Globus pallidus (tissue), 1 donor: Measurements from ENCODE around the gene CYB5D1.

Experiments used
- DNase-seq: peaks from one replicate; pipeline ENCODE4 v3.0.0-alpha.2; 2015; ENCODE audit warnings: low spot score

The CYB5D1 gene

DNA sequence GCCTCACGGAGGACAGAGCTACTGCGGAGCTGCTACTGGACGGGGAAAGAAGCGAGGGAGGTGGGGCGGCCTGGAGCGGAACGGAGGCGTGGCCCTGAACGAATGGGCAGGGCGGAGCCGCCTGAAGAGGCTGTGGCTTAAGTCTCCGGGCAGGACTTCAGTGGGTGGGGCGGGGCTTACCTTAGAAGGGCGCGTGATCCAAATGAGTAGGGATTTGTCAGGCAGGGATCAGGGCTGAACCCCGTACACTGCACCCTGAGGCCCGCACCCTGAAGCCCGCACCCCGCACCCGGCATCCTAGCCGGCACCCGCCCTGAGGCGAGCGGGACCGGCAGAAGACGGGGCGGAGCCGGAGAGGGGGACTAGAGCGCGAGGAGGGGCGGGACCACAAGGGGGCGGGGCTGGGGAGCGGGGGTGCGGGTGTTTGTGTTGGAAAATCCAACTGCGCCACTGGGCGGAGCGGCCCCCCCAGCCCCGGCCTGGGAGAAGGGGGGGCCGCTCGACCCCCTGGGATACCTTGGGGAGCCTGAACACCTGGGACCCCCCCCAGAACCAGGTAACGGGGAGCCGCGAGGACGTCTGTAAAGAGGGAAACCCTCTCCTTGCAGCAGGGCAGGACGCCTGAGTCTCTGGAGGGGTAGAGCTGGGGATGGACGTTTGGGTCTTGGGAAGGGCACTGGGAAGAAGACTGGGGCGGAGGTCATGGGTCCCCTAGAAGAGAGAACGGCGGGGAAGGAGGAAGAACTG lies 23.8 kb upstream of the CYB5D1 start, which contains the start of gene KDM6B:
TSS of gene KDM6B (plus strand) at position 423 of the 747 bp plus-strand sequence. CDS start 11,338 bp downstream, outside the sequence.
- DNase-seq = peak; percentile 86

DNA sequence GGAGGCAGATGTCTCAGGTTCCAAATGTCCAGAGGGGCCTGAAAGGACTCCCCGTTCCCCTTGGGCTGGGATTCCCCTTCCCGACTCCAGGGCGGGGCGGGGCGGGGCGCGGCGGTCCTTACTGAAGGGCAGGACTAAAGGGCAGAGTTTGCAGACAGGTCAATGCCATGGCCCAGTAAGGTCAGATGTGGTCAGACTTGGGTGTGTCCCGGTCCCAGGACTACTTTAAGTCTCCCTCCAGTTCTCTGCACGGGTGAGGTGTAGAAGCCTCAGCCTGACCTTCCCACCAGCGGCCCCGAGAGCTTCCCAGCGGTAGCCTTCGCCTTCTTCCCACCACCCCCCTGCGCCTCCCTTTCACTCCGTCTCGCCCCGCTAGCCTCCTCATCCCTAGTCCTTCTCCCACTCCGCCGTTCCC lies 23.3 kb upstream of the CYB5D1 start:
- DNase-seq = no peak

DNA sequence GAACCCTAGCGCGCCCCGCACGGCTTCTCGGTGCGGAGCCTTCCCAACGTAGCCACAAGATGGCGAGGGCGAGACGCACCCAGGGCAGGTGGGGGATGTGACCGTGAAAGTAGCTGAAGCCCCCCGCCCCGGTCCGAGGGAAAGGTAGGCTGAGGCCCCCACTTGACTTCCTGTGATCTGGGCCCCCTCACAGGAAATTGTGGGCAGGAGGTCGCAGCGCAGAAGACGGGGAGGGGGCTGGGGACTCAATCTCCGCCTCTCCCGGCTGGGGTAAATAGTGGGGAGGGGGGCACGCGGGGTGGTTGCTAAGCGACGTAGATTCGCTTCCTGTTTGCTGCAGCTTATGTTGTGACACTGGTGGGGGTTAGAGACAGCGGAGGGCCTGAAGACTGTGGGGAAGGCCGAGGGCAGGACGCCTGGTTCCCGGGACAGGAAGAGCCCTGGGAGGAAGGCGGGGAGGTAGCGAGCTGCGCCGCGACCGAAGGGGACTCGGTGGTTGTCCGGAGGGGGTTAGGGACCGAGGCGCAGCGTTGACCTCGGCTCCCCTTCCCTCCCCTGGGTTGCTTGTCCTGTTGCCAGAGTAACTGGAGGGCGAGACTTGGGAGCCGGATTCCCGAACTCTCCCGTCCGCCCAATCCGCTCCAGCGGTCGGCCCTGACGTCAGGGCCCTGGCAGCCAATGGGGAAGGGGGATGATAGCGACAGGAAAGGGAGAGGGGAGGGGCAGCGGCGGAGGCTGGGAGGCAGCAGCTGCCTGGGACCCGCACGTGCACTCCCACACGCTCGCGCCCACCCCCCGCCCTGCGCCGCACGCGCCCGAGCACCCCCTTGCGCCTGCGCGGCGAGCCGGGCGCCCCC lies 22.6 kb upstream of the CYB5D1 start:
- DNase-seq = peak; percentile 98

DNA sequence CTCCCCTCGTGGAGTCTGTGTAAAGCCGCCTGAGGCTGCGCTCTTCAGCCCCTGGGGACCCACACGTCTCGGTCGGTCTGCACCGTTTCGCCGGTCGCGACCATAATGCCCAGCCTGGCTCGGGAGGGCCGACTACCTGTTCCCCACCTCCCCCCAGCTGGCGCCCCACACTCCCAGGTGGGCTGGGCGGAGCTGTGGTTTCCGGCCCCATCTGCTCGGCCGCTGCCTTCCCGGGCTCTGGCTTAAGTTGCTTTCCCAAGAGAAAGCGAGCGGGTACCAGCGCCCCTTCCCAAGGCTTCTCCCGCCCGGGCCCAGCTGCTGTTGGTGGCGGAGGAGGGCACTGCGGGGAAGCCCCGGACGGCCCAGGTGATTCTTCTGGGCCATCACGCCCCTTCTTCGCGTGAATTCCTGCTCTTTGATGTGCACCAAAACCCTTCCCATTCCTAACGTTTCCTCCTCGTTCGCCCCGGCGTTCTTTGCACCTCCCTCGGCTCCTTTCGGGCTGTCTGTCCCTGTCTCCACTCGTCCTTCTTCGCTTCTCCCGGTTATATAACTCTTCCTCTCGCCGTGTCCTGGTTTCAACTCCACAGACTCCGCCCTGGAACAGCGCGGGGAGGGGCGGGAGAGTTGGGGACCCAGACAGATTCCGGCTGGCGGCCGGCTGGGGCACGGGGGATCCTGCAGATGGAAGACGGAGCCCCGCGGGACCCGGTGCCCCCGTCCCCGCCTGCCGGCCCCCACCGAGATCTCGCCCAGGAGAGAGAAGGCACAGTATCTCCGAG lies 21.8 kb upstream of the CYB5D1 start:
- DNase-seq = peak; percentile 74

DNA sequence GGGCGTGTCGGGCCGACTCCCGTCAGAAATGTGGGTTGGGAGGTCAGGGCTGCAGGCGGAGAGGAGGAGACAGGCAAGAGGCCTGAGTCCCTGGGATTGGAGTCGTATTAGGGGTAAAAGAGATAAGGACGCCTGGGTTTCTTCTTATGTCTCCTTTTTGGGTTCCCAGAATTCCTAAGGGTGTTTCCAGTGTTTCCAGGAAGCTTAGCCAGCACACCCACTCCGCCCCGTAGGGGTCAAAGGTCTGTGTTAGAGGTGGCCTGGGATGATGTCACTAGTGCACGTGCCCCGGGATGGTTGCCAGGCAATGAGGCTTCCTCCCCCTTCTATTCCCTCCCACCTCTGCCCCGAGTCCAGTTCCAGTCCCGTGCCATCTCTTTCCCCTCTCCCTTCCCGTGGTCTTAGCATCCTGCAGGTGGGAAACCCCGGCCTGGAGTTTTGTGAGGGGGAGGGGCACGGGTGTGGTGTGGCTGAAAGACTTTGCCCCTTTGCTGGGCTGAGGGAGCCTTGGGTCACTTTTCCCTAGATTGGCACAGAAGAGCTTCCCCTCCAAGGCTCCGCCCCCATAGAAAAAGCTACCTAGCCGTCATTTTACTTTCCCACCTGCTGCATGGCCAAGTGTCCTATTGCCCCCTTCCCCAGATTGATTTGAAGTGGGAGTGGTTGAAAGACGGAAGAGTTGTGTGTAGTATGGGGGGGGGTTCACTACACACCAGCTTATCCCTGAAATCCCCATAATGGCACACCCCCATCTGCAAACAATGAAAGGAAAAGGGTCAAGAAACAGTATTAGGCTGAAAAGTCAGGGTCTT lies 21.0 kb upstream of the CYB5D1 start:
- peak; percentile 56 for DNase-seq

DNA sequence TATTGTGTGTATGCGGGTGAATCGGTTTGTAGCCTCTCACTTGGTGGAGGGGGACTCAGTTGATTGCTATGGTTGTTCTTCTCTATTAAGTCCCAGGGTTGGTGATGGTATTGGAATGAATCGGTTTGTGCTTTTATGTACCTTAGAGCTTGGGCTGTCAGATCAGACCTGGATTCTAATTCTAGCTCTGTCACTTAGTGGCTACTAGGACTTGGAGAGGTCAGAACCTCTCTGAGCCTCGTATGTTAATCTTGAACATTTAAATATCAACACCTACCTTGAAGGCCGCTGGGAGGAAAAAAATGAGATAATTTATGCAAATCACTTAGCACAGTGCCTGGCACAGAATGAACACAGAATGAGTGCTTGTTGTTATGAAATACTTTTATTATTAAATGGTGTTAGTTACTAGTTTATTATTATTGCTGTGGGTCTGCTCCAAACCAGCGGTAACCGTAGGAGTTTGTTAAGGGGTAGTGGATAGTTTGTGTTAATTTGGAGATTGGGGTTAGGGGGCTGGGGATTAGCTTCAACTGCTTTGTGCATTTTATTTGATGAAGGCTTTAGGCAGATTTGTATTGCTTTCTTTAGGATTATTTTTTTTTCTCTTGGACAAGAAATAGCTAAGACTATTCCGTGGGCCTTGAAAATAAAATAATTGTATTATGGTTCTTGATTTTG lies 20.3 kb upstream of the CYB5D1 start:
- DNase-seq = no peak

DNA sequence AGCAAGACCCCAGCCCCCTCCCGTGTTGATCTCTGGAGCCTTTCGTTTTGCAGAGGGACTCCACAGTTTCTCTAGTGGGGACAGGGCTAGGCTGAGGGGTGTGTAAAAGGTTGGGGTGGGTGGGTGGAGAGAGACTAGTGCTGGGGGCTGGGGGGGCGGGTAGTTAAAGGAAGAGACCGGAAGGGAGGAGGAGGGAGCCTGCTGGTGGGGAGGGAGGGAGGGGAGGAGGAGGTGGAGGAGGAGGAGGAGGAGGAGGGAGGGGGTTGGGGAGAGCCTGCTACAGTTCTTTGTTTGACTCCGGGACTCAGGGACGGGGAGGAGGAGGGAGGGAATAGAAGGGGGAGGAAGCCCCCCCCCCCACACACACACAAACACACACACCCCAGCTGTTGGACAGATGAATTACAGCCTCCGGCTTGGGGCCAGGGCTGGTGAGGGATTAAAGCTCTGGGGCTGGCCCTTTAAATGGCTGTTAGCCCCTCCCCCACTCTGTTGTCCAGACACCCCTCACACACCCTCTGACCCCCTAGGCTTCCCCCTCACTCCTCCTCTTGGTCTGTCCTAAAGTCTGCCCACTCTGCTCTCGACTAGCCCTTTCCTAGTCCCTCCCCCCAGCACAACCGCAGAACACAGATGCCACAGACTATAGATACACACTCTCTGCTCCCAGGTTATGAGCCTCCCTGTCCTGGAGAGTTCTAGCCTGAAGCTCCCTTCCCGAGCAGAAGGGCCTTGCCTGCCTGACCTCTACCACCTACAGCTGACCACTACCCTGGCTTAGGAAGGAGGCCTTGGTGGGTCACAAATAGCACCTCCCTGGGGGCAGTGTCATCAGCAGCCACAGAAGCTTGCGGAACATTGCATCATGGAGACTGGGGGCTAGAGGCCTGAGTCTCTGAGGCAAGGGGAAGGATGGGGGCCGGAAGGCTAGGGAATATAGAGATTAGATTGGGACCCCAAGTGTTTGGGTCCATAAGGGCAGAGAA lies 19.4 kb upstream of the CYB5D1 start:
- DNase-seq = peak; percentile 73

DNA sequence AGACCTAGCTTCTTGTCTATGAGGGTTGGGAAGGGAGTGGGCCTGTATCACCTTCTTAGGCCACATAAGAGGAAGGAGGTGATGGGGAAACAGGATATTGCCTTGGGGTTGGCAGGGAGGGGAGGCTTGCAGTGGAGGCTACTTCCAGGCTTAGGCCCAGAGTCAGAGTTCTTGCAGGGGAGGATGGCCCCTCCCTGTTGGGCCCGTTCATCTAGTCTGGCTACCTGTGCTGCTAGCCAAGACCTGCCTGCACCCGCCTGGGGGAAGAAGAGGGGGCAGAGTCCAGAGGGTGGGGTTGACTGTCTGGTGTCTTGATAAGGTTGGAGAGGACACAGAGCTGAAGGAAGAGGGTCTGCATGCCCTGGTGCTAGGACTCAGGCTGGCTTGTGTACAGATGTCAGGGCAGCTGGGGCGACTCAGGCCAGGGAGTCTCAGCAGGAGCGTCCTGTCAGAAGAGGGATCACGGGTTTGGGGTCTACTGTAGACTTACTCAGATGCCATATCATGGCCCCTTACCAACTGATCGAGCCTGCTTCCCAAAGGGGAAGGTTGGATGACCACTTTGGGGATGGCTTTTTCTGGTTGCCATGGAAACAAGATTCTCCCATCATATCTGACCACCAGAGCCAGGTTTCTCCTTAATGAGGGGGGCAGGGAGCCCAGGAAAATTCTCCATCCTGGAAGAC lies 18.5 kb upstream of the CYB5D1 start:
- no peak for DNase-seq

DNA sequence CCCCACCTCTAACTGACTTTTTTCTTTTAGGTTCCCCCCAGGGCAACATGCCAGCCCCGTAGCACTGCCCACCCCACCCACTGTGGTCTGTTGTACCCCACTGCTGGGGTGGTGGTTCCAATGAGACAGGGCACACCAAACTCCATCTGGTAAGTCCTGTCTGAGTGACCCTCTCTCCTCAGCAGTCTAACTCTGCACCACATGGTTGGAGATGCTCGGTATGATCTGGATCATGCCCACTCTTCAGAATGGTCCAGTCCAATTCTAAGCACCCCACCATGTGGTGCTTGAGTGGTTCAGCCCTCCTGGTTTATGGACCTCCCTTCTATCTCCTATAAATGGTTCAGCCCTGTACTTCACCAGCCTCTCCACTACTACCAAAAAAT lies 17.9 kb upstream of the CYB5D1 start:
- no peak for DNase-seq

DNA sequence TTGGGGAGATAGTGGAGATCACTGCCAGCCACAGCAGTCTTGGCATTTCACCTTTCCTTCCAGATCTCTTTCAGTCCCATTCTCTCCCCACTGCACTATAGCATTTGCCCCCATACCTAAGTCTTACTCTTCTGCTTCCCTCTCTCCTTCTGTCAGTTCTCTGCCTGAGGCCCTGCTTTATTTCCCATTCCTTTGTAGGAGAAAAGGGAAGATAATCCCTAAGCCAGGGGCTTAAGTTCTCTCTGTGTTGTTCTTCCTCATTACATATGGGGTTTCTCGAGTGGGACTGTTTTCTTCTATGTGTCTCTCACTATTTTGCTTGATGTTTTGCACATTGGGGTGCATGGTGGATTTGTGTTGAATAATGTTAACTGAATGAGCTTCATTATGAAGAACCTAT lies 17.4 kb upstream of the CYB5D1 start:
- no peak for DNase-seq

DNA sequence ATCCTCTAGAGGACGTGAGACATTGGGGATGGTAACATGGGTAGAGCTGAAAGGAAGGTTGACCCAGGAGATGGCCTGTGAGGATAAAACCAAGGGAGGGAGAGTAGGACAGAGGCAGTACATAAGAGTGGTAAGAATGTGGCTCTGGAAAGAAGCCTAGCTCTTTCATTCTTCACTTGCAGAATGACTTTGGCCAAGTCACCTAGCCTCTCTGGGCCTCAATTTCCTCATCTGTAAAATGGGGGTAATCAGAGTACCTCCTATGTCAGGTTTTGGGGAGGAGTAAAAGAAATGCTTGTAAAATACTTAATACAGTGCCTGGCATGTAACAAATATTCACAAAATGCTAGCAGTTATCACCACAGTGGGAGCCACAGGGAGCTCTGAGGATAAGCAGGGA lies 16.9 kb upstream of the CYB5D1 start:
- no peak for DNase-seq

DNA sequence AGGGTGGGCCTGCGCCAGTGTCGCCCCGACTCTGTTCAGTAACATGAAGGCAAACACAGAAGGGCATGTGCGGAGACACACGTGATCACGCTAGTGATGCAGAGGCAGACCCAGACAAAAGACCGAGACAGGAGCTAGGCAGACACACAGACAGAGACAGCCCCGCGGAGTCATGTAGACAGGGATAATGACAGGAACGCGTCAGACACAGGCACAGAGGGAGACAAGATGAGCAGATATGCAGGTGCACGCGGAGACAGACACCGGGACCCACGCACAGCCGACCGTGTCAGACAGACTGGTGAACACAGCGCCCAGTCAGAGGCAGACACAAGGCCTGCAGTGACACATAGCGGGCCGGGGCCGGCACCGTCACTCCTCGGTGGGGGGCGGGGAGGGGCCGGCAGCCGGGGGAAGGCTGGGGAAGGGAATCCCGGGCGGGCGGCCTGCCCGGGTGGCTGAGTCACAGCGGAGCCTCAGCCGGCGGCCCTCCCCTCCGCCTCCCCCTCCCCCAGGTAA lies 16.3 kb upstream of the CYB5D1 start:
- peak; percentile 89 for DNase-seq

DNA sequence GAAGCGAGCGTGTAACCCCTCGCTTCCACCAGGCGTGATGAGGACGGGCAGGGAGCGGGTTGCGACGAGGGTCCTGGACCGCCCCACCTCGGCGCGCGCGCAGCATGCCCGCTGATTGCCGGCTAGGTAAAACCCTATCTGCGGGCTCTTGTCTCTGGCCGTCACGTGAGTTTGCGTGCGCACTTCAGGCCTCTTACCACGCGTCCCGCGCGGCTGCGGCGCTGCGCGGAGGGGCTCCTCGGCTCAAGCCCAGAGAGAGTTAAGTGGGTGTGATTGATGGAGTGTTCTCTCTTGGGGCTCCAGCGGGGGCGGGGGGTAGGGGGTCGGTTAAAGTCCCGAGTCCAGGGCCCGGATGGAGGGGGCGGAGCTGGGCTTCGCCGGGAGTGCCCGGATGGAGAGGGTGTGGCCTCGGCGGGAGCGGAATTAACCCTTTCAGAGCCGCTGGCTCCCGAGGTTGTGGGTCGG lies 15.9 kb upstream of the CYB5D1 start:
- DNase-seq = peak; percentile 89

DNA sequence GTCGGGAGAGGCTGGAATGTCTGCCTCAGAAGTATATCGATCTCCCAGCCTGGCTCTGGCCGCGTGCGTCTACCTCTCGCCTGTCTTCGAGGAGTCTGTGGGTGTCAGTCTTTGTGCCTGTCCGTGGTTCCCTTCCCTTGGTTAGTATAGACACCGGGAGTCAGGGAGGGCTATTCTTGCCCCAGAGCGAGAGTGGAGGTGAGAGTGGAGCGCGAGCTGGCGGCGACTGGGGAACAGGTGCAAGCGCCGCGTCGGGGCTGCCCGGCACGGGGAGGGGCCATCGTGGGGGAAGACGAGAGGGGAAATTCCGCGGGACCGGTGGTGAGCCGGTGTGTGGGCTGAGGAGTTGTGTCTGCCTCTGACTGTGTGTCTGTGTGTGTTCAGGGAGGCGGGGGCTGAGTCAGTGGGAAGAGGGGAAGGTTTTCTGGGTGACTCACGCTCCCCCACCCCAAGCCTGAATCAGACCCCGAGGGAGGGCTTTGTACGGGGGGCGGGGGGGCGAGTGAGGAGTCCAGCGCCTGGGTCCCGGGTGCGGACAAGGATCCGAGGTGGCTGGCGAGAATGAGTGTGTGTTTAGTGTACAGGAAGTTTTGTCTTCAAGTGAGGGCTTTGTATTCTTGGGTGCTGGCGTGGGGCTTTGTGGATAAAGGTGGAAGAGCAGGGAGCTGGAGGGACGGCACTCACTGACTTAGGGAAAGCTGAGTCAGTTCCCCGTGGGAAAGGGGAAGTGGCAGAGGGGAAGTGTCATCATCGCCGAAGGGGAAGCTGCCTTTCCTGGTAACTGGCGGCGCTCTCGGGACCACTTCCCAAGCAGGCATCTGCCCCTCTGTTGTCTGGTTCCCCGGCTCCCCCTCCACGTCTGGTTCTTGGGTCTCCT lies 15.2 kb upstream of the CYB5D1 start:
- peak; percentile 67 for DNase-seq

DNA sequence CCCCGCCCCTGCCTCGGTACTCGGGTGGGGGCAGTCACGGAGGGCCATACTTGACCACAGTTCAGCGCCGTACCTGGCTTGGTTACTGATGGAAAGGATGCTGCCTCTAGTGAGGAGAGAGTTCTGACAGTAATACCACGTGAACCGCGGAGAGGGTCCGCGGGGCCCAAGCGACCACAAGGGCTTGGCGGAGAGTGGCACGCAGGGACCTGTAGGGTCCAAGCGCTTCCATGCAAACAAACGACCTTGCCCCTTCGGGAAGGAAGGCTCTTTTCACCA lies 14.6 kb upstream of the CYB5D1 start:
- DNase-seq = no peak

DNA sequence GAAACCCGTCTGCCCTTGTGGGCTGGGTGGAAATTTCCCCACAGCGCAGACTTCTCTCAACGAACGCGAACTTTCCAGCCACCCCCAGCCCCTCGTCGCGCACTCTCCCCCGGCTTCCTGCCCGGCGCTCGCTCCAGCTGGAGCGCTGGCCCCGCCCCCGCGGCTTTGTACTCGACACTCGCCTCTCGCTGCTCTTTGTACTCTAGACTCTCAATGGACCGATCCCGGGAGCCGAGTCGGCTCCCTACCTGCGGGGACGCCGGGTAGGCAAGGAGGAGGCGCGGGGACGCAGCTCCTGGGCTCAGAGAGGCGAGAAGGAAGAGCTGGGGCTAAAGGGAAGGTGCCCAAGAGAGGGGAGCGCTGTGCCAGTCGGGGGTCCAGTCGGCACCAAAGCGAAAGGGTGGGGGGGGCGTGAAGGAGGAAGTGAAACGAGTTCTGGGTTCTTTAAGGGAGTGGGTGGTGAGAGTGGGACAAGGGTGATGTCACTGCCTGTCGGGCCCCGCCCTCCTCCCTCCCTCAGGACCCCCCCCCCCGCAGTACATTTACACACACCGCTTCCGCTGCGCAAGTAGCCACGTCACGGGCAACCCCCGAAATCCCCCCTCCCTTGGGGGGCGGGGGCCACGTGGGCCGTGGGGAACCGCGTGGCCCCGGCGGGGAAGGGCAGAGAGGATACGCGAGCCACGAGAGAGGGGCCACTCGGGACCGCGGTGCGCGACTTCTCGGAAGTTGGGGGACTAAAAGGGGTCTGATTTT lies 14.1 kb upstream of the CYB5D1 start:
- peak; percentile 73 for DNase-seq
